HG03135 (cell line): ENCODE results near the gene CNTNAP5.

Experiments used
- ATAC-seq: cut with Tn5 transposase; IDR thresholded peaks from one replicate; pipeline ENCODE4 v1.9.1; 2021; ENCODE audit warnings: mild to moderate bottlenecking, moderate library complexity; ENCODE audit not compliant: unreplicated experiment

Gene CNTNAP5

DNA sequence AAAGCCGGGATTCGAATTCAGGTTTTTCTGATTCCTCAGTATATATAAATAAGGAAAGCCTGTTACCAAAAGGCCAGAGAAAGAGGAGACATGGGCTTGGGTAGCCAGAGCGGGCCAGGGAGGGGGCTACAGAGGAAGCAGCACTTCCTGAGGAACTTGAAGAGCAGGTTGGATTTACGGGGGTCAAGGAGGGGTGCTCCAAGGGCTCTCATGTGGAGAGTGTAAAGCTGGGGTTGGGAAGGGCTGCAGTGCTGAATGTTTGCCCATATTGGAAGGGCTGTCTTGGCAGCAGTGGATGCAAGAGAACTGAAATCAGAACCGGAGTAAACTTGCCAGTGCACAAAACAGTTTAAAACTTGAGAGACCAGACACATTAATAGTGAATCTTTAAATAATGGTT lies 511.5 kb downstream of the CNTNAP5 start:
- no peak for ATAC-seq

DNA sequence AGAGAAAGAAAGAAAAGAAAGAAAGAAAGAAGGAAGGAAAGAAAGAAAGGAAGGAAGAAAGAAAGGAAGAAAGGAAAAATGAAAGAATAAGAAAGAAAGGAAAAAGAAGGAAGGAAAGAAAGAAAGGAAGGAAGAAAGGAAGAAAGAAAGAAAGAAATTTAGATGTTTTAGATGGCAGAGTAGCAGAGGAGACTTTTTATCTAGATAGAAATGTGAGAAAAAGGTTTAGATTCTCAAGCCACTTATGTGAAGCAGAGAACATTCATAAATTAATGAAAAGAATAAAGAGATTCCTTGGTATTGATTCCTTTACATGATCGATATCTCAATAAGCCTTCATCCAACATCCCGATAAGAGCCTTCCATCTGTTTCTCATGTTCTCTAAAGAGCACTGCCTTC lies 513.5 kb downstream of the CNTNAP5 start:
- ATAC-seq: no peak

DNA sequence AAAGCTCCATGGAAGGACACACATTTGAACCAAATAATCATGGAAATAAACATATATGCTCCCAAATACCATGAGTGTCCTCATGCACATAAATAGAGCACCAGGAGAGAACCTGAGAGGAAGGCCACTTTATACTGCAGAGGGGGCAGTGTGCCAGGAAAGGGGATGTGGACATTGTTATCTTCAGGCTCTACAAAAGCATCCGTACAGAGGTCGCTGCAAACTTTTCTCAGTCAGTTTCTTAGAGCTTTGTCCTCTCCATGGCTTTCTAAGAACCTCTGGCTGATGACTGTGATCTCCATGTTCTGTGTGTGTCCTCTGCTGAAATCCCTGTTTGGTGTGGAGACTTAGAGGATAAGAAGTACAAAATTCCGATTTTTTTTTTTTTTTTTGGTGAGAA lies 515.7 kb downstream of the CNTNAP5 start:
- no peak for ATAC-seq

DNA sequence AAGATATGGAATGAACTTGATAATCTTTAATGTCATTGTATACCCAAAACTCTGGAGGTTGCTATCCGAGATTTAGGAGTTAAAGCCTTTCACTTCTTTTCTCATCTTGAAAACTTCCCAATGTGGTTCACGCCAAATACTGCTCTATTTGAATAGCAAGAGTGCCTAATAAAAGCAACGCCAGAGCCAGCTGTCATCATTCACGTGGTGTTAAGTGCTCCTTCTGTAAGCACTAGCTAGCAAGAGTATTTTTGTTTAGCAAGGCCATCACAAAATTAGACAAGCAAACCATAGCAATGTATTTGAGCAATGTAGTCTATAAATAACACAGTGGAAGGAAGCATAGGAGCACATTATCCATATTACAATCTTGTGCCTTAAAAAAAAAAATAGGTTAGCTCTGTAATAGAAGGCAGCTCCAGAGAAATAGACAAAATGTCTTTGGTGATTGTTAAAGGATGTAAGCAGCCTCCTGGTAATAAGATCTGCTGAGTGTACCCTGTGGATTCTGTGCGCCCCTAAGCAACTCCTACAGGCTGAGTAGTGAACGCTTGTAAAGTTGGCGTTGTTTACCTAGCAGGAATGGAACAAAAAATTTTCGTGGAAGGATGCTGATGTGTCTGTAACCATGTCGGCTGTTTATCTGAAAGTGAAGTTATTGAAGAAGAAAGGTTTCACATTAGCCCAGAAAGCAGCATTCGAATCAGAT lies 518.0 kb downstream of the CNTNAP5 start:
- no peak for ATAC-seq

DNA sequence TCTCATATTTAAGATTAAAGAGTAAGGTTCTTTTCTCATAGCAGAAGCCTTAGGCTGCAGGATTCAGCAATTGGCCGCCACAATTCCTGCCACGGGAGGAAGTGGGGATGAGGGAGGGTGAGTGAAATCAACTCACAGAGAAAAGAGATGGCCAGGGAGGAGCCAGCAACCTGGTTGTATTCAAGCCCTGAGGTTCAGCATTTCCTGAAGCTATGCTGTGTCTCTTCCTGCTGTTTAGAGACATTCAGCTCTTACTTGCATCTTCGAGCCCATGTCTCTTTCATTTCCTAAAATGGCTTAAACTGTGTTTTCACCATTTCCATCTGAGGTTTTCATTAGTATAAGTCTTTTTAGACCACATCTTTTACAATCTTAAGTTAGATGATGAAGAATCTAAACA lies 522.6 kb downstream of the CNTNAP5 start:
- ATAC-seq: no peak

DNA sequence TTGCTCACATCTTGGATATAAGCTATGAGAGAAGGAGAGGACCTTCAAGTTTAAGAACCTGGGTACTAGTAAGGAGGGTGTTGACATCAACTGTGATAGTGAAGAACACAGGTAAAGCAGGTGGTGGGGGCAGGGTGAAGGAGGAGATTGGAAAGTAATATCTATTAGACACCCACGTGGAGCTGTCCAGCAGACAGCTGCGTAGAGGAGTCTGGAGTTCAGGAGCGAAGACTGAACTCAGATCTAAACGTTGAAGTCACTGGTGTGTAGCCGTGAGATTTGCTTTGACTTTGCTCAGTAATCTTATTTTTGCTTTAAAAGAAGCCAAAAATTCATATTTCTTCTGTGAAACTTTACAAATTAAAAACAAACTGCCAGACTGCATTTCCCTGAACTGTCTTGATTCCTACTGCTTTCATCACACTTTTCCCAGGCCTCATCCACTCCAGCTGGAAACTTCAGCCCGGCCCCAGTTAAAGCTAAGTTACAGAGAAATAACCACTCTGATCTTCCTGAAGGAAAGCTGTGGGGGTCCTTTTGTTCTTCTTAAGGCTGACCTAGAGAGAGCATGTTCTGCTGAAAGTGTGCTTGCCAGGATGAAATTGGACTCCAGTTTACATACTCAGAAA lies 533.3 kb downstream of the CNTNAP5 start:
- no peak for ATAC-seq

DNA sequence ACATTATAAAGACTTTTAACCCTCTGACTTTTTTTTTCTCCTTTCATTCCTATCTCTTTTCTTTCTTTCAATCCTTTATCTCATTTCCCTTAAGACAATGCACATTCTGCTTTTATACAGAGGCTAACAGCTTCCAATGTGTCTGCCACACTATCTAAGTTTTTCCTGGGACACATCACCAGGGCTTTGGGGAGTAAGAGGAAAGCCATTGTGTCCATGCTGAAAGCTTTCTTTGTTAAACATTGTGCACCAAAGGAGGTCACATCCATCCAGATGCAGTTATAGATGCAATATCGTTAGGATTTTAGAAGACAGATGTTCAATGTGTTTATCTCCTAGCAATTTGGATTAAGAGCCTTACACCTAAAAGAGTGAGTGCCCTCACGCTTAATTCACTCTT lies 534.1 kb downstream of the CNTNAP5 start:
- ATAC-seq: no peak

DNA sequence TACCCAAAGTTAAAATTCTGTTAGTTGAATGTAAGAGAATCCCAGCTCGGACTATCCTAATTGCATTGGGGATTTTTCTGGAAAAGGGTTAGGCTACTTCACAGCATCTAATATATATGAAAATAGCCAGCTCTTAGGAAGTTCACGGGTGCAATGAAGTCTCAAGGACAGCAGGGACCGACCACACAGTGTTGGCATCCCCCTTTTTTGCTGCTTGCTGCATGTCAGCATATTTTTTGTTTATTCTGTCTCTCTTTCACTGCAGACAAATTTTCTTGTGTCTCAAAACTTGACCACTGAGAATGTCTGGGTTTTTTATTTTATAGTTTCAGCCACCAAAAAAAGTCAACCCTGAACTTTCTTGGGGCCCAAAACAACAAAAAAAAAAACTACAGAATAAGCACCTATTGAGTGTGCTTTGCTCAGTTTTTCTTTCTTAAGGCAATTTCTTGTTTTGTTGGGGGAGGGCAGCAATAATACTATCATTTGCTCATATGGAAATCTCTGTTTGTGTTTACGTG lies 535.6 kb downstream of the CNTNAP5 start:
- ATAC-seq: no peak

DNA sequence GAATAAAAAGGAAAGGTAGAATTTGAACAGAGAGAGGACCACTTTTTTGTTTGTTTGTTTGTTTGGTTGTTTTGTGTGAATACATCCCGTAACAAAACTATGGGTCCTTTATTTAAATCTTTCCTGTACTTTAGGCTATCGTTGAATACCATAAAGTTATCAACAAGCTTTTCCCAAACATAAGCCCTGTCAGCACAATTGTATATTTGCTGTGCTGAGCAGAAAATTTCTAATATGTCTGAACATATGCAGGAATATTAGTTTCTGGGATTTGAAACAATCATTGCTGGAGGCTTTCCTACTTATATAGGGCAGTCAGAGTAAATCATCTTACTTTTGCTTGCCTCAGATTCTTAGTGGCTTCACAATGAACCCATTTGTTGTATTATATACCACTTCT lies 536.4 kb downstream of the CNTNAP5 start:
- ATAC-seq: no peak

DNA sequence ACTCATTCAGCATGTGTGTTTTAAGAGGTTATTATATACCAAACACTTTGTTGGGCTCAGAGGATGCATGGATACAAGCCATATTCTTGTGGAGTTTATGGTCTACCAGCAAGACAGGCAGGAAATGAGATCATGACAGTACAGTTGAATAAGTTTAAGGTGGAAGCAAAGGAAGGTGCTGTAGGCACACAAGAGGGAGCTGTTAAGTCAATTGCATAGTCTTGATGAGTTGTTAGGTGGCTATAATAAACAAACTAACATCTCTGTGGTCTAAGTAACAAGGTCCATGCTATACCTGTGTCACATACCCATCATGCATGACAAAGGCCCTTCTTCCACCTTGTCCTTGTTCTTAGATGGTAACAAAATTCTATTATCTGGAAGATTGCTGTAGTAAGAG lies 538.3 kb downstream of the CNTNAP5 start:
- no peak for ATAC-seq

DNA sequence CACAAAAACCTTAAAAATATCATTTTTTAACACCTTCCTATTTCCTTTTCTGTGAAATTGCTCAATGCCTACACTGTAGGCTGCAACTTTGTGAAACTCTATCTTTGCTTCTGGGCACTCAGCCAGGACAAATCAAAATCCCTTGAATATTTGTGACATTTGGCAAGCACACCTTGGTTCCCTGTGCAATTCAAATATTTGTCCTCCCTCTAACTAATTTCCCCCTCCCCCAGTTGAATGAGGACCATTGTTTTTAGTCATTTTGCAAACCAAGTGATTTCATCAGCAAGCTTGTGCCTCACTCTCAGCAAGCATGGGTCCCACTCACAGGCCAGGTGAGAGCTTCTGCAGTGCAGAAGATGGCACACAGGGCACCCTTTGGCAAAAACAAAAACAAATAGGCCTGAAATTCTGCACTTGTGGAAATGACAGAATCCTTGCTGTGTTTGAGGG lies 541.5 kb downstream of the CNTNAP5 start:
- no peak for ATAC-seq

DNA sequence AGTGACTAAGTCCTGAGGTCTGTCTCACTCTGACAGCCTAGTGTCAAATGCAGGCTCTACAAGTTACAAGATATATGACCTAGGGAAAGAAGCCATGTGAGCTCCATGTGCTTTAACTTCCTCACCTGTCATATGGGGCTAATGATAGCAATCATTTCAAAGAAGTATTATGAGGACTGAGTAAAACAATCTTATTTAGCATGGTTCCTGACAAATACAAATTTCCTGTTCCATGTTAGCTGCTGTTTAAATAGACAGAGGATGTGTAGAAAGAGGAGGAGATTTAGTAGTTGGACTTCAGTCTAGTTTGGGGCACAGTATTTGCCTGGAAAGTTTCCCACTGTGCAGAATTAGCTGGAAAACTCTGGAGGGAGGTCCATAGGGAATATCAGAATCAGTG lies 545.8 kb downstream of the CNTNAP5 start:
- no peak for ATAC-seq

DNA sequence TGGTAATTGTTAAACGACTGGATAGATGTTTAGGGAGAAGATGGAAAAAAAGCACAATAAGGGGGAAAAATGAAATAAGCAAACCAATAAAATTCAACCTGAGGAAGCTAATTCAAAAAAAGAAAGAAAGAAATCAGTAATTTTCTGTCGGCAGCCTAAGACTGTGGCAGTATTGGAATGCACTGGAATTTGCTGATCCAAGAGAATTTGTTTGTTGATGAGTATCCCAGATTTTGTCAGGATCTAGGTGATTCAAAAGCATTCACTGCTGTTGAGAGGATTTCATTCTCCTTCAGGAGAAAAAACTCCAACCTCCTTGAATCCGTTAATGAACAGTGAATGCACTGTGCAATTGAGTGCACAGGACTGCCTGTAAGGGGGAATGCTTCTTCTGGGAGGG lies 546.7 kb downstream of the CNTNAP5 start:
- ATAC-seq: no peak

DNA sequence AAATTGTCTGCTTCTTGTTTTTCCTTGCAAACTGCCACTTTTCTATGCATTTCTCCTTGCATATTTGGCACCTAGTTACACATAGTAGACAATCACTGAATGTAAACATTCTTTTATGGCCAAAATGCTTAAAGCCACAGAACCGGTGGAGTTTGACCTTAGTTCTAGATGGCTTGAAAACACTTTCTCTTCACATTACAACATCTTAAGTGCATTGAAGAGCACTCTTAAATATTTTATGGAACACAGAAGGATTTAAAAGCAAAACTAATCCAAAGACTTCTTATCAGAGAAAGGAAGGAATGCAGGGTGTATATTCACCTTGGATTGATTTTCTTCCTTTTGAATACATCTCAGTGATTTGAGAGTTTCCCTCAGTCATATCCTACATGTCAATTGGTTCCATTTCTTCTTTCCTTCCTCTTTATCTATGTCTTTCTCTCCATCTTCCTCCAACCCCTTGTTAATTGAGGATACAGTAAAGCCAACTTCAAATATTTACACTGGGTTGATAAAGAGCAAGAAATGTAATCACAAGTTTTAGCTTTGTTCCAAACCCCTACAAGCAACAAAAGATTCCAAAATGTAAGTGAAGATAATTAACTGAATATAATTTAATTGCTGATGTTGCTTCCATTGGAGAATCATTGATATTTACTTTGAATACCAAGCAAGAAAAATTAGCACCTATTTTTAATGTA lies 548.0 kb downstream of the CNTNAP5 start:
- ATAC-seq: no peak

DNA sequence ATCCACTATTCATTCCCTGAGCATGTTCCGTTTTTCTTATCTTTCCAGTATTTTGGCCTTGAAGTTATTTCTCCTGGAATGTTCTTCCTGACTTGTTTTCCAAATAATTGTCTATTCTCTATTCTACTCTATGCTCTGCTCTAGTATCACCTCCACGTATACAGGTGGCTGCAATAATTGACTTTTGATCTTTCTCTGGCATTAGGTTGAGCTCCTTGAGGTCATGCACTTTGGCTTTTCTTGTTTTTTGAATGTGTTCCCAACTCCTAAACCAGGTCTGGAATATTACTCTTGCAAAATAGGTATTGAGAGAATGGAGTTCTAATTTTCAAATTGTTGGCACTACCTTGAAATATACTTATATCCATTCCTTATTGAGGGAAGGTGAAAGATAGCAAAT lies 550.4 kb downstream of the CNTNAP5 start:
- ATAC-seq: no peak

DNA sequence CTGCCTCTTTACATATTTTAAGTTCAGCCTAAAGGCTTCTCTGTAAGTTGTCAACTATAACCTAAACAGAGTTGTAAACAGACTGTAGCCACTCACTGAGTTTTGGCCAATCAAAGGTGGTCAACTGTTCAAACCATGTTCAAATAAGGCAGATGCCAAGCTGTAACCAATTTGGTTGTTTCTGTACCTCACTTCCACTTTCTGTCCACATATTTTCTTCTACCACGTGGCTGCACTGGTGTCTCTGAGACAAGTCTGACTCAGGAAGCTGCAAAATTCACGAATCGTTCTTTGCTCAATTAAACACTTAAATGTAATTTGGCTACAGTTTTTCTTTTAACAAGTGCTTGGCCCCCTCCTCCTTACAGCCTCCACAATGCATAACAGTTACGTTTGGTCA lies 555.2 kb downstream of the CNTNAP5 start:
- ATAC-seq: no peak

DNA sequence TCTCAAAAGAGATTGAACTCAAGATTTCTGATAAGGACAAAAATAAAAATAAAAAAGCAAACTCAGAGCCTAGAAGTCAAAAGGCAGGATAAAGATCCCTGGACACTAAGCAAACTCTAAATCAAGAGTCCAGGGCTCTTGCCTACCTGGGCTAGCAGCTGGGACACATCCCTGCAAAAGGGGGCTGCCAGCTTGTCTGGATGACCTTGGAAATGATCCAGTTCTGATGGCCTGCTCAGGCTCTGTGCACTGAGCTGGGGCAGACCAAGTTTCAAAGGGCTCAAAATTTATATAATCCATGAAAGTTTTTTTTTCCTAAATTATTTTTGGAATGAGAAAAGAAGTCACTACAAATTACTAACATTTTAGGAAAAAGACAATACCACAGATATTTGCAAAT lies 557.3 kb downstream of the CNTNAP5 start:
- ATAC-seq: no peak

DNA sequence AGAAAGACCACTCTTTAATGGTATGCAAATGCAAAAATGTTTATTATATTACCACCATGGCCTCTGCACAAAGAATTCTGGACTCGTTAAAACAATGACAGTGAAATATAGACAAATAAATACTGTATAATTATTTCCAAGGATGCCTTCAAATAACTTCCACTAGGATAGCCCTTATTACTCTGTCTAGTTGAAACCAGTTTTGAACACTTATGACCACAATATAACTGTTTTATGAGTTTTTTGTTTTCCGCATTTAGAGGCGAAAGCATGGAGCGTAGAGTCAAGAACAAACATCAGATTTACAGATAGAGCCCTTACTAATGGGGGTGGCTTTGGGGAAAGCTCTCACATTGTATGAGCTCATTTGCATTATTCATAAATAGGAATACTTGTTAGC lies 559.5 kb downstream of the CNTNAP5 start:
- no peak for ATAC-seq

DNA sequence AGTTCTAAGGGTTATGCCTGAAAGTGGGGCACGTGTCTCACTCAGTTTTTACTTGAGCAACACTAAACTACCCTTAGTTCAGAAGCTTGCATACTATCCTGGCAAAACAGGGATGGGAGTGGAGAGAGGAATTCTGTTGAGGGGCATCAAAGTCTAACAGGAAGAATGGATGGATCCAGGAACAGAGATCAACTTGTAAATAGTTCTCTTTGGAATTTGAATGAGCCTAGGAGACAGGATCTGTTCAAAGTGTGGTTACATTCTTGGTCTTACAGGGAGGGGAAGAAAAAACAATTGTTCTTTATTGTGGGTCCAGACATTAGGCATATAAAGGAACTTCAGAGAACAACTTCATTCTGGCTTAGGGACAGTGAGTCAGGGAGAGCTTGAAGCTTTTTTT lies 560.2 kb downstream of the CNTNAP5 start:
- ATAC-seq: no peak

DNA sequence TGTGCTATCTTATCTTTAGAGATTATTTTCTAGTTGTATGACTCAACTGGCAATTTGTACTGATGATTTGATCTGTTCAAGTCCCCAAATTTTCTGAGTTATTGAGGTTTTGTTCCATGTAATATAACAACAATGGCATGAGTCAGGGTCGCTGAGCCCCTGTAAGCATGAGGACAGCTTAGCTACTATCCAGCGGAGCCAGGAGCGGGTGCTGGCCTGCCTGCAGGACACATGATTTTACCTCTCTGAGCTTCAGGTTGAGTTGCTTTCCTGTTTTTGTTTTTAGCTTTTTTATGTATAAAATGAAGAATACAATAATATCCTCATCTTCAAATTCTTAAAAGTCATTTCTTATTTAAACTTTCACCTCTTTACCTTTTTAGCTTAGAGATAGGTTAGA lies 561.1 kb downstream of the CNTNAP5 start:
- no peak for ATAC-seq

DNA sequence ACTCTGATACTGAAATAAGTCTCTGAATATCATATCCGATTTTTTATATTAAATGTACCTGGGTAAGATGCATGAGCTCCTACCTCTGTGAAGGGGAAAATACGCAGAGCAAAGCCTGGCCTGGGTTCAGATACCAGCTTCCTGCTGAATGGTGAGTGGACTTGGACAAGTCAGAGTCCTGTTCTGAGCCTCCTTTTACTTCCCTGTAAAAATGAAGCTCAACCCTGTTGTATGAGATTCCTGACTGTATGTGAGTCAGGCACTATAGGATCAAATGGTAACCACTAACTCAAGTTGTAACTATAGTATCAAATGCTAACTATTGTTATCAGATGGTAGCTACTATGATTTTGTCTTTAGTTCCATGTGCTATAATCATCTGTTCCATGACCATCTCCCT lies 561.7 kb downstream of the CNTNAP5 start:
- no peak for ATAC-seq

DNA sequence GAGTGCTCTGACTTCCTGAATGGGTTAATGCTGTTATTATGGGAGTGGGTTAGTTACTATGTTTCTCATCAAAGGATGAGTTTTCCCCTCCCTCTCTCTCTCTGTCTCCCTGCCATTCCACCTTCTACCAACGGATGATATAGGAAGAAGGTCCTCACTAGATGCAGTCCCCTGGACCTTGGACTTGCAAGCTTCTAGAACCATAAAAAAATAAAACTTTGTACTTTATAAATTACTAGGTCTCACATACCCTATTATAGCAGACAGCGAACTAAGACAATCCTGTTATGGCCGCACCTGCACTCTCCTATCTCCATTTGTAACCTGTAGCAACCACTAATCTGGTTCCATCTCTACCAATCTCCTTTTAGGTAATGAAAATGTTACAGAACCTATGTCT lies 564.9 kb downstream of the CNTNAP5 start:
- ATAC-seq: no peak
